ENCODE results near the gene HMGXB3.

DNA sequence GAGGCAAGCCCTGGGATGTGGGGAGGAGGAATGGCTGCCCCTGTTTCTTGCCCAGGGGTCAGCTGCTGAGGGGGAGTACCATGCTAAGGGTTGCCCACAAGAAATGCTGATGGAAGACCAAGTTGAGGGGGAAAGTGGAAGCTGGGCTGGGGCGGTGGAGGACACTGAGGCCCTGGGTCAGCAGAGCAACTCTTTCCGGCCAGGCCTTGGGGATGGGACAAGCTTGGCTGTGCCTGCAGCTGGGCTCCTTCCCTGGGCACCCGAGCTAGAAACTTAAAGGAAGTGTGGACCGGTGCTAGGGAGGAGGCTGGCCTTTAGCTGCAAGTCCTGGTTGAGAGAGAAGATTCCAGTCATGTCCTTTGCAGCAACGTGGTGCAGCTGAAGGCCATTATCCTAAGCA lies 63.1 kb downstream of the HMGXB3 start:
- TF ChIP-seq, protein P1, sequence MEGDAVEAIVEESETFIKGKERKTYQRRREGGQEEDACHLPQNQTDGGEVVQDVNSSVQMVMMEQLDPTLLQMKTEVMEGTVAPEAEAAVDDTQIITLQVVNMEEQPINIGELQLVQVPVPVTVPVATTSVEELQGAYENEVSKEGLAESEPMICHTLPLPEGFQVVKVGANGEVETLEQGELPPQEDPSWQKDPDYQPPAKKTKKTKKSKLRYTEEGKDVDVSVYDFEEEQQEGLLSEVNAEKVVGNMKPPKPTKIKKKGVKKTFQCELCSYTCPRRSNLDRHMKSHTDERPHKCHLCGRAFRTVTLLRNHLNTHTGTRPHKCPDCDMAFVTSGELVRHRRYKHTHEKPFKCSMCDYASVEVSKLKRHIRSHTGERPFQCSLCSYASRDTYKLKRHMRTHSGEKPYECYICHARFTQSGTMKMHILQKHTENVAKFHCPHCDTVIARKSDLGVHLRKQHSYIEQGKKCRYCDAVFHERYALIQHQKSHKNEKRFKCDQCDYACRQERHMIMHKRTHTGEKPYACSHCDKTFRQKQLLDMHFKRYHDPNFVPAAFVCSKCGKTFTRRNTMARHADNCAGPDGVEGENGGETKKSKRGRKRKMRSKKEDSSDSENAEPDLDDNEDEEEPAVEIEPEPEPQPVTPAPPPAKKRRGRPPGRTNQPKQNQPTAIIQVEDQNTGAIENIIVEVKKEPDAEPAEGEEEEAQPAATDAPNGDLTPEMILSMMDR (IDR thresholded peaks at IDR 0.05; ENCODE audit: insufficient read depth, low read length): no peak
- TF ChIP-seq POLR2AphosphoS5 (IDR thresholded peaks at IDR 0.05; ENCODE audit: low read depth) (no peak), GABPA (IDR thresholded peaks at IDR 0.05; ENCODE audit: low read depth) (no peak), SPI1 (IDR thresholded peaks at IDR 0.05; ENCODE audit: borderline replicate concordance, low read depth) (no peak)
- TF ChIP-seq, protein P2, sequence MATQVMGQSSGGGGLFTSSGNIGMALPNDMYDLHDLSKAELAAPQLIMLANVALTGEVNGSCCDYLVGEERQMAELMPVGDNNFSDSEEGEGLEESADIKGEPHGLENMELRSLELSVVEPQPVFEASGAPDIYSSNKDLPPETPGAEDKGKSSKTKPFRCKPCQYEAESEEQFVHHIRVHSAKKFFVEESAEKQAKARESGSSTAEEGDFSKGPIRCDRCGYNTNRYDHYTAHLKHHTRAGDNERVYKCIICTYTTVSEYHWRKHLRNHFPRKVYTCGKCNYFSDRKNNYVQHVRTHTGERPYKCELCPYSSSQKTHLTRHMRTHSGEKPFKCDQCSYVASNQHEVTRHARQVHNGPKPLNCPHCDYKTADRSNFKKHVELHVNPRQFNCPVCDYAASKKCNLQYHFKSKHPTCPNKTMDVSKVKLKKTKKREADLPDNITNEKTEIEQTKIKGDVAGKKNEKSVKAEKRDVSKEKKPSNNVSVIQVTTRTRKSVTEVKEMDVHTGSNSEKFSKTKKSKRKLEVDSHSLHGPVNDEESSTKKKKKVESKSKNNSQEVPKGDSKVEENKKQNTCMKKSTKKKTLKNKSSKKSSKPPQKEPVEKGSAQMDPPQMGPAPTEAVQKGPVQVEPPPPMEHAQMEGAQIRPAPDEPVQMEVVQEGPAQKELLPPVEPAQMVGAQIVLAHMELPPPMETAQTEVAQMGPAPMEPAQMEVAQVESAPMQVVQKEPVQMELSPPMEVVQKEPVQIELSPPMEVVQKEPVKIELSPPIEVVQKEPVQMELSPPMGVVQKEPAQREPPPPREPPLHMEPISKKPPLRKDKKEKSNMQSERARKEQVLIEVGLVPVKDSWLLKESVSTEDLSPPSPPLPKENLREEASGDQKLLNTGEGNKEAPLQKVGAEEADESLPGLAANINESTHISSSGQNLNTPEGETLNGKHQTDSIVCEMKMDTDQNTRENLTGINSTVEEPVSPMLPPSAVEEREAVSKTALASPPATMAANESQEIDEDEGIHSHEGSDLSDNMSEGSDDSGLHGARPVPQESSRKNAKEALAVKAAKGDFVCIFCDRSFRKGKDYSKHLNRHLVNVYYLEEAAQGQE (IDR thresholded peaks at IDR 0.05; ENCODE audit: insufficient replicate concordance, low read depth): no peak

All from HL-60 (cell line).